ENCODE results near the gene PHPT1.

The PHPT1 gene

DNA sequence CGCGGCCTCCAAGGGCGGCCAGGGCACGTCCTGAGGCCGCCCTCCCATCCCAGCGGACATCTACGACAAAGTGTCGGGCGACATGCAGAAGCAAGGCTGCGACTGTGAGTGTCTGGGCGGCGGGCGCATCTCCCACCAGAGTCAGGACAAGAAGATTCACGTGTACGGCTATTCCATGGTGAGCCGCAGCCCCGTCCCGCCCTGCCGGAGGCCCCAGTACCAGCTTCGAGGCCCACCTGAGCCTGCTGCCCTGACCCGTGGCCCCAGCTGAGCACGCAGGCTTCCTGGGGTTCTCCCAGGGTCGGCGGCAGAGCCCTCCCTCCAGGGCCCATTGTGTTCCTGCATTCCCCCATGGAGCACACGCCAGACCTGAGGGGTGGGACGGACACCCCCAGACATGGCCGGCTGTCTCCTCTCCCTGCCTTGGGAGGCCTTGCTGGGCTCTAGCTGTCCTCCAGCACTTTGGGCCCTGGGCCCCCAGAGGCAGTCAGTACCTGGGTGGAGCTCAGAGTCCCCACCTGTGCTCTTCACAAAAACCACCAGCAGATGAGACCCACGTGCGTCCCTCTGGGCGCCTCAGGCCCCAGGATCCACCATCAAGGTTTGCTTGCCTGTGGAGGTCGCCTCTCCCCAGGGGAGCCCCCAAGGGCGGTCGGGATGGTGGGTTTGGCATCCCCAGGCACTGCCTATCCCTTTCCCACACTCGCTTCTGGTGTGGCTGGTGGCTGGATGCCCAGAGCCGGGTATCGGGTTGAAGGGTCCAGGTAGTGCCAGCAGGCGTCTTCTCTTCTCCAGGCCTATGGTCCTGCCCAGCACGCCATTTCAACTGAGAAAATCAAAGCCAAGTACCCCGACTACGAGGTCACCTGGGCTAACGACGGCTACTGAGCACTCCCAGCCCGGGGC lies 1.0 kb downstream of the PHPT1 start:
- DNase-seq, result no peak

GRCh38 chr9:136850866-136851775 lies 1.9 kb downstream of the PHPT1 start:
- DNase-seq, result no peak

- DNase-seq, result no peak
Observed at GRCh38 chr9:136851941-136852663, 2.9 kb downstream of the PHPT1 start, which contains the start of gene MAMDC4. Gene MAMDC4 (plus strand): TSS chr9:136852346. CDS start chr9:136852417, 71 bp downstream.

GRCh38 chr9:136852664-136853595 lies 3.7 kb downstream of the PHPT1 start:
- no peak for DNase-seq

- no peak for DNase-seq
Observed at GRCh38 chr9:136853596-136854112, 4.4 kb downstream of the PHPT1 start.

DNA sequence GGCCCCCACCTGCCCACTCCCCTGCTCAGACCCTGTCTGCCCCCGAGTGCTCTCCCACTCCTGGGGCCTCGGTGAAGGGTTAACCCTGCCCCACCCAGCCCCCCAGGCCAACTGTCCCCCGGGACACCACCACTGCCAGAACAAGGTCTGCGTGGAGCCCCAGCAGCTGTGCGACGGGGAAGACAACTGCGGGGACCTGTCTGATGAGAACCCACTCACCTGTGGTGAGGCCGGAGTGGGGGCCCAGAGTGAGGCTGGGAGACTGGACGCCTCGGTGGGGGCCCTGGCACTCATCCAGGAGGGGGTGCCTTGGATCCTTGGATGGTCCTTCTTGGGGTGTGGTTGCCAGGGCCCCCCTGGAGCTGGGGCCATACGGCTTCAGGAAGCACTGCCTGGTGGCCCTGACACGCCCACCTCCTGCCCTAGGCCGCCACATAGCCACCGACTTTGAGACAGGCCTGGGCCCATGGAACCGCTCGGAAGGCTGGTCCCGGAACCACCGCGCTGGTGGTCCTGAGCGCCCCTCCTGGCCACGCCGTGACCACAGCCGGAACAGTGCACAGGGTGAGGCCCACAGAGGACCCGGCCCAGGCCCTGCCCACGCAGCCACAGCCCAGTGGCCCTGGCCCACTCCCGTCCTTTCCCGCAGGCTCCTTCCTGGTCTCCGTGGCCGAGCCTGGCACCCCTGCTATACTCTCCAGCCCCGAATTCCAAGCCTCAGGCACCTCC lies 5.1 kb downstream of the PHPT1 start:
- no peak for DNase-seq

GRCh38 chr9:136854842-136855460 lies 5.7 kb downstream of the PHPT1 start:
- no peak for DNase-seq

- no peak for DNase-seq
Observed at GRCh38 chr9:136855461-136856078, 6.4 kb downstream of the PHPT1 start.

DNA sequence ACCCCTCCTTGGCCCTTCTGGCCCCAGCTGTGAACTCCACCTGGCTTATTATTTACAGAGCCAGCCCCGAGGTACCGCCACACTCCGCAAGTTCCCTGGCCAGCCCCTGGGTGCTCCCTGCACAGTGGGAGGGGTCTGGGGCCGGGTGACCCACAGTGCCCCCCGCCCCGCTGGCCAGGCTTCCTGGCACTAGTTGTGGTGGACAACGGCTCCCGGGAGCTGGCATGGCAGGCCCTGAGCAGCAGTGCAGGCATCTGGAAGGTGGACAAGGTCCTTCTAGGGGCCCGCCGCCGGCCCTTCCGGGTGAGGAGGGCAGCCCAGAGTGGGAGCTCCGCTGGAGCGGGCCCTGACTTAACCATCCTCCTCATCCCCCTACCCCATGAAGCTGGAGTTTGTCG lies 6.9 kb downstream of the PHPT1 start:
- no peak for DNase-seq

DNA sequence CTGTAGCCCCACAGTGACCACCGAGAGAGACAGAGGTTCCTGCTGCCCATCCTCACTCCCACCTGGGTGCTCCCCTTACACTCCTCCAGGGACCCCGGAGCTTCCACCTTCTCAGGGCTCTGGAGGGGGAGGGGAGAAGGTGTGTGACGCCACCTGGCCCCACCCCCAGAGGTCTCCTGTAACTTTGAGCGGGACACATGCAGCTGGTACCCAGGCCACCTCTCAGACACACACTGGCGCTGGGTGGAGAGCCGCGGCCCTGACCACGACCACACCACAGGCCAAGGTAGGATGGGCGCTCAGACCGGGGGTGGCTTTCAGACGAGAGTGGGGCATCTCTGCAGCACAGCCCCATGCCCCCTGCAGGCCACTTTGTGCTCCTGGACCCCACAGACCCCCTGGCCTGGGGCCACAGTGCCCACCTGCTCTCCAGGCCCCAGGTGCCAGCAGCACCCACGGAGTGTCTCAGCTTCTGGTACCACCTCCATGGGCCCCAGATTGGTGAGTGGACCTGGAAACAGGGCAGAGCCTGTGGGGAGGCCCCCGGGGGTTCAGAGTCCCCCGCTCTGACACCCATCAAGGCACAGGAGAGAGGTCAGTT lies 7.4 kb downstream of the PHPT1 start:
- DNase-seq, result no peak

- DNase-seq, result no peak
Observed at GRCh38 chr9:136857166-136857565, 8.0 kb downstream of the PHPT1 start.

DNA sequence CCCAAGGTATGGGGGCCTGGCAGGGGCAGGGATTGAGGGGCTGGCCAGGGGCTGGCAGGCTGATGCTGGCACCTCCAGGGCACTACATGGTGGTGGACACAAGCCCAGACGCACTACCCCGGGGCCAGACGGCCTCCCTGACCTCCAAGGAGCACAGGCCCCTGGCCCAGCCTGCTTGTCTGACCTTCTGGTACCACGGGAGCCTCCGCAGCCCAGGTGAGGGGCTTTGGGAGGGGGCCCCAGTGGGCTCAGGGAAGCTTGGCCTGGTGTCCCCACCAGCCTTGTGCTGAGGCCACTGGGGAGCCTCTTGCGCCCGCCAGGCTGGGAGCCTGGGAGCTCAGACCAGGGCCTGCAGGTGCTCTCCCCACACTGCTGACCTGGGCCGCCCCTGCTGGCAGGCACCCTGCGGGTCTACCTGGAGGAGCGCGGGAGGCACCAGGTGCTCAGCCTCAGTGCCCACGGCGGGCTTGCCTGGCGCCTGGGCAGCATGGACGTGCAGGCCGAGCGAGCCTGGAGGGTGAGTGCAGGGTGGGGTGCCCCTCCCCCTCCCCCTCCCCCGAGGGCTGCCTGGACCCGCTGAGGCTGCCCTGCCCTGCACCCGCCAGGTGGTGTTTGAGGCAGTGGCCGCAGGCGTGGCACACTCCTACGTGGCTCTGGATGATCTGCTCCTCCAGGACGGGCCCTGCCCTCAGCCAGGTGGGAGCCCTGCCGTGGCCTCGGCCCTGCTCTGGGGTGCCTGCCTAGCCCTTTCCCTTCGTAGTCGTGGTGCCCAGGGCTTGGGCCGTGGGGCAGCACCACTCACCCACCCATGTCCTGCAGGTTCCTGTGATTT lies 8.6 kb downstream of the PHPT1 start:
- DNase-seq, result no peak

GRCh38 chr9:136858452-136858843 lies 9.2 kb downstream of the PHPT1 start:
- no peak for DNase-seq

DNA sequence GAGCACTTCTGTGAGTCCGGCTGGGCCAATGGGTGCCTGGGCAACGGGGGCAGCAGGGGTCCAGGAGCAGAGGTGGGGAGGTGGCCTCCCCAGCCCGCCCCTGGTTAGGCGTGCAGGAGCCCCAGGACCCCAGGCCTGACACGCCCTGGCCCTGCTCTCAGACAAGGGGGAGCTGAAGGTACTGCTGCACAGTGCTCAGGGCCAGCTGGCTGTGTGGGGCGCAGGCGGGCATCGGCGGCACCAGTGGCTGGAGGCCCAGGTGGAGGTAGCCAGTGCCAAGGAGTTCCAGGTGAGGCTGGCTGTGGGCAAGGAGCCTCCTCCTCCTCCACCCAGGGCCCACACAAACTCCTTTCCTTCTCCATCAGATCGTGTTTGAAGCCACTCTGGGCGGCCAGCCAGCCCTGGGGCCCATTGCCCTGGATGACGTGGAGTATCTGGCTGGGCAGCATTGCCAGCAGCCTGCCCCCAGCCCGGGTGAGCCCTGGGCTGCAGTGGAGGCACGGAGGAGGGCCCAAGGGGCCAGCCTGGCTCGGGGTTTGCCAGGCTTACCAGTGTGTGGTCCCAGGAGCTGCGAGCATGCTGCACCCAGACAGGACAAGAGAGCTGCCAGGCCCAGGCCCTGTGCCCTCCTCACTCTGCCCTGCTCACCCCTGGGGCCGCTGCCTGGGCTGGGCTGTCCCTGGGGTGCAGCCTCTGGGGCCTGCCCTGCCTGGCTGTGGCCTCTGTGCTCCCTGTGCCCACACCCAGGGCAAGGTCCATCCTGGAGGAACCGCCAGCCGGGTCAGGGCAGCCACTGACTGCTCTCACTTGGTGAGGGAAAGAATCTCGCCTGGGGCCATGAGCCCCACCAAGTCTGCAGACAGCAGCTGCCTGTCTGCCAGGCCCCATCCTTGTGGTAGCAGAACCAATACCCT lies 9.9 kb downstream of the PHPT1 start:
- DNase-seq, result no peak

GRCh38 chr9:136860529-136860928 lies 11.3 kb downstream of the PHPT1 start:
- DNase-seq, result no peak

DNA sequence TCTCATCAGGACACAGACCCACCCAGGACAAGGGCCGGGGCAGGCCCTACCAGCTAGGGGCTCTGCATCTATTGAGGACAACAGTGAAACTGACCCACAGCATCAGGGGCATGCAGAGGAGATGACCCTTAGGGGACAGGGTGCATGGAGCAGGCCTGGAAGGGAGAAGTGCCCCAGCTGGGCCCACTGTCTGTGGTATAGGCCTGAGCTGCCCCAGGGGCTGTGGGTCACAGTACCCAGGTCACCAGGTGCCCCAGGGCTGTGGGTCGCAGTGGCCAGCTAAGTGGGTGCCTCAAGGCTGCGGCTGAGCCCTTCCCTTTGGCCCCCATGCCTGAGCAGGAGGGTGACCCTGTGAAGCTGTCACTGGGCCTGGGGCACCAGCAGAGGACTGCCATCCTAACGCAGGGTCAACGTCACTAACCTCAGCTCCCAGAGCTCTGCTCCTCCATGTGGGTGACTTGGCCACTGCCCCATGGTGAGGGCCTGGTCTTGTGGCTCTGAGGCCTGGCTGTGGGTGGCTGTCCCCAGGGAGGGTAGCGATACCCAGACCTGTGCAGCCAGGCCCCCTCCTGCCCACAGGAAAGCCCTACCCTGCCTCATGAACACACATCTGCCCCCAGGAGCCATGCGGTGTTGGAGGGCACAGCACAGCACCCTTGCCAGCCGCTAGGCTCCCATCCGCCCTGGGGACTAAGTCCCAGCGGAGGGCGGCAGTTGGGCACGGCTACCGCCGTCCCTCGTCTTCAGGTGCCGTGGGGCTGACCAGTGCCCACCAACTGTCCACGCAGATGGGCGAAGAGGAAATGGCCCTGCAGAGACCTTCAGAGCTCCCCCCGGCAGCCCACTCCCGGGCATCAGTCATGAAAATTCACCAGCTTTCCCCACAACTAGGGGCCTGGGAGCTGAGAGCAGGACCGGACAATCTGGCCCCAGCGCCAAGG lies 12.0 kb downstream of the PHPT1 start:
- DNase-seq, result no peak
